HG02970 (cell line): ENCODE results near the gene SHH.

Experiments
- ATAC-seq: cut with Tn5 transposase; IDR thresholded peaks from one replicate; pipeline ENCODE4 v1.9.1; 2021; ENCODE audit warnings: mild to moderate bottlenecking, moderate library complexity, moderate number of reproducible peaks; ENCODE audit not compliant: unreplicated experiment, low FRiP score

SHH gene

GRCh38 chr7:155795401-155795800 lies 16.9 kb downstream of the SHH start:
- no peak for ATAC-seq

GRCh38 chr7:155794196-155794595 lies 18.1 kb downstream of the SHH start:
- no peak for ATAC-seq

DNA sequence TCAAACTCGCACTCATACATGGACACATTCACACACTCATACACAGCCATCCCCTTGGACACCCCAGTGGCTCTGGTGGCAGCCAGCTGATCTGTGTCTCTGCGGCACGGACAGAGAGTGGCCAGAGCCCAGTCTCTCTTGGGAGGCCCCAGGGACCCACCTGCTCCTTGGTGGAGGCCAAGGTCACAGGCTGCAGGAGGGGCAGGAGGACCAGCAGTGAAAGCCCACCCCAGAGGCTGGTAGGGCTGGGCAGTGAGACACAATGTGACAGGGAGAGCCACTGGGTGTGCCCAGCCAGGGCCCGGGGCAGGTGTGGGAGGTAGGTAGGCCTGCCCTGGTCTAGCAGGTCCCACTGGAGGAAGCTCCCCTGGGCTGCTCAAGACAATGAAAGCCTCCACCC lies 18.5 kb downstream of the SHH start:
- ATAC-seq = no peak

GRCh38 chr7:155792999-155793560 lies 19.2 kb downstream of the SHH start:
- no peak for ATAC-seq

- ATAC-seq = no peak
These were observed 19.8 kb downstream of the SHH start for GRCh38 chr7:155792315-155792960.

- ATAC-seq = no peak
These were observed 20.4 kb downstream of the SHH start for GRCh38 chr7:155791836-155792235.

GRCh38 chr7:155791214-155791737 lies 21.0 kb downstream of the SHH start:
- no peak for ATAC-seq

DNA sequence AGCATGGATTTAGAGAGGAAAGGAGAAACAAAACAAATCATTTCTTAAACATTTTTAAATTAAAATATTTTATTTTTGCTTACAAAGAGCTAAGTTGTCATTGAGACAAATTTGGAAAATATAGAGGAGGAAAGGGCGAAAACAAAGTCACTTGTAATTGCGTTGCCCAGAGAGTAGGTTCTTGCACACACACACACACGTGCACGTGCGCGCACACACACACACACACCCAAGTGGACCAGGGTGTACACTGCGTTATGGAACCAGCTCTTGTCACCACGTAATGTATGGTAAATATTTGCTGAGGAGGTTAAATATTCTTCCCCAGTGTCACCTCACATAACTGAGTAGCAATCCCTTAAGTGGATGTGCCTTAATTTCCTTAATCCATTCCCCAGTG lies 21.6 kb downstream of the SHH start:
- no peak for ATAC-seq

GRCh38 chr7:155789001-155789725 lies 23.1 kb downstream of the SHH start:
- no peak for ATAC-seq

DNA sequence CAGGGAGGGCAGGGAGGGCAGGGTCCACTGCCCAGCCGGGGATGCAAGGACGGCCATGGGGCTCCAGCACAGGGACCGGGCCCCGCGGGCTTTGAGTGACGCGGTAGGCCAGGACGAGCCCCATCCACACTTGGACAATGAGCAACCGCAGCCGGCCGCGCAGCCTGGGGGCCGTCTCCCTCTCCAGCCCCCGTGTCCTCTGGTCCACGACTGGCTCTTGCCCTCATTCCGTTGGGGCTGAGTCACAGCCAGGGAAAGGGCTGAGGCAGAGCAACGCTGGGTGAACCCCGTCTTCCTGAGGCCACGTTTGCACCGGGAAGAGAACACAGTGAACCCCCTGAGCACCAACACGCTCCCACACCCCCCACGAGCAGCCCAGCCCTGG lies 23.7 kb downstream of the SHH start:
- no peak for ATAC-seq

- ATAC-seq = no peak
These were observed 25.0 kb downstream of the SHH start for GRCh38 chr7:155787171-155787851.

DNA sequence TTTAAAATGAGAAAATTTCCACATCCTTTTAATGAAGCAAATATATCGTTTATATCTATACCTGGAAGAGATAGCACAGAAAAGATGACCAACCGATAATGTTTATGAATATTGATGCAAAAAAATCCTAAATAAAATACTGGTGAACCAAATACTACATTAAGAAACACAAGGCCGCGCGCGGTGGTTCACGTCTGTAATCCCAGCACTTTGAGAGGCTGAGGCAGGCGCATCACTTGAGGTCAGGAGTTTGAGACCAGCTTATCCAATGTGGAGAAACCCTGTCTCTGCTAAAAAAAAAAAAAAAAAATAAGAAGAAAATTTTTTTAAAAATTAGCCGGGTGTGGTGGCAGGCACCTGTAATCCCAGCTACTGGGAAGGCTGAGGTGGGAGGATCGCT lies 25.8 kb downstream of the SHH start:
- no peak for ATAC-seq

- ATAC-seq = no peak
These were observed 26.7 kb downstream of the SHH start for GRCh38 chr7:155785536-155785935.

- no peak for ATAC-seq
These were observed 29.8 kb downstream of the SHH start for GRCh38 chr7:155782466-155782865.

DNA sequence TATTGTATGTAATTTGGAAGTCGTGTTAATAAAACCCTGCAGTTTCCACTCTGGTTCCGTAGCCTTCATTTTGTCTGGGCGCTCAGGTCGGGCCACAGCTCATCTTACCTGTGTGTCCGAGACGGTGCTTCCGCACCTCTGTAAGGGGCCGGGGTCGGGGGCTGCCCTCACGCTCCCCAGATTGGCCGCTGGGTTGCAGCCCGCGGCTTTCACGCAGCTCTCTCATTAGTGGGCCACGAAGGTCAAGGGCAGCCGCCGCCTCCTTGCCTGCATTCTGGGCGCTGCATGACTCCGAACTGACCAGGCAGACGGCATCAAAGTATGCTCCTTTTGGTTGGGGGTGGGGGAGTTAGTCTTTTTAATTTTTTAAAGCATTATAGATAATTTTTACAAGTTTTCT lies 30.8 kb downstream of the SHH start:
- ATAC-seq = no peak

DNA sequence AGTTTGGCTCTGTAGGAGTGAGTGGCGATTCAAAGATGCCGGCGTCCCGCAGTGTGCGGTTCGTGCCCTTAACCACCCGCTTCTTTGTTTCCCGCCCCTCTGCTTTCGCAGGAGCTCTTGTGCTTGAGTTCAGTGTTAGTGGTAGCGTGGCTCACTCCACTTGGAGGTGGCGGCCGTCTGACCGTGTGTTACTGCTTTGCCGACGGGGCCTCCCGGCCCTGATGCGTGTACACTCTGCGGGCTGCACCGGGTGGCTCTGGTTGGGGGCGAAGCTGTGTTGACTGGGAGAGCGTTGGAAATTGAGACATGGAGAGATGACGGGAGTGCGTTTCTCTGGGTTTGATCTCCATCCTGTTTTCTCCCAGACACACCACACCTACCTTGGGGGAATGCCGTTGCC lies 31.4 kb downstream of the SHH start:
- no peak for ATAC-seq

DNA sequence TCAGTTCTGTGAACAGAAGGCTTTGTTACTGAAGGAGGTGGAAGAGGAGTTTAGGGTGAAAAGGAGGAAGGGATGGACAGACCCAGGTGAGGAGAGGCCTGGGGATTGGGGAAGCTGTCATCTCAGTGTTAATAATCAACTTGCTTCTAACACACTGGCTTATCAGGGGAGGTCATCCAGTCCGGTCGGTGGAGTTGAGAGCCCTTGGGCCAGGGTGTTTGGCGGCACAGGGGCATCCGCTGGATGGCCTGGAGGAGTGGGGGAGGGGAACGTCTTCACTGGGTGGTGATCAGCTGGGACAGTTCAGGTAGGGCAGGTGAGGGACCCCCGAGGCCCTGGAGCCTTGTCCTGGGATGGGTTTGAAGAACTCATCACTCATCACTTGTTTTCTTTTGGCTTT lies 33.9 kb downstream of the SHH start:
- ATAC-seq = no peak

DNA sequence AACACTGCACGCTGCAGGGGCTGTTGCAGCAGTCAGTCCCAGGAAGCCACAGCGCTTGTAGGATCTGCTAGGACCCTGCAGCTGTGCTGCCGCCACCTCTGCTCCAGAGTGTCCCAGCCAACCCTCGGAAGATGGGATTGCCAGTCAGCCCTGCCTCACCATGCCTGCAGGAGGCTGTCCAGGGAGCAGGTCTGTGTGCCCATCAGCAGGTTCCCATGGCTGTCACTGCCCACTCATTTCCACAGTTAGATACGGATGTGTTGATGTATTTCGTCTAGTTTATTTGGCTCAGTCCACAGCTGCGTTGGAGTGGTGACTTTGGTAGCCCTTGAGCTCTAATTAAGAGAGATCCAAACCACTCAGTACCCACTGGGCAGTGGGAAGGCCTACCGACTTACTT lies 35.7 kb downstream of the SHH start:
- no peak for ATAC-seq

DNA sequence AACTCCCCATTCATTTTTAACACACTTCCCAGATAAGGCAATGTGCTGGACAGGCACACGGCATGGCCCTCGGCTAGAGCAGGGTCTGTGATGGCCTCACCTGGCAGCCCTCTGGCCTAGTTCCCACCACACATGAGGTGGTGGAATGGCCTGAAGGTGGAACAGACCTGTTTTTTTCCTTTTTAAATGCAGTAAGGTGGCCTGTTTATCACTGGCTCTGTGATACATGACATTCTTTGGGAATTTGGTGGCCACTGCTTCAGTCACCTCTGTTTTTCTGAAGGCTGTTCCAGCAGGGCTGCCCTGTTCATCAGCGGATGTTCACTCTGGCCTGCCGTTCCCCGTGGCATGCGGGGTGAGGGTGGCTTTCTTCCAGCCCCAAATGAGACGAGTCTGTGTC lies 36.6 kb downstream of the SHH start:
- ATAC-seq = no peak

DNA sequence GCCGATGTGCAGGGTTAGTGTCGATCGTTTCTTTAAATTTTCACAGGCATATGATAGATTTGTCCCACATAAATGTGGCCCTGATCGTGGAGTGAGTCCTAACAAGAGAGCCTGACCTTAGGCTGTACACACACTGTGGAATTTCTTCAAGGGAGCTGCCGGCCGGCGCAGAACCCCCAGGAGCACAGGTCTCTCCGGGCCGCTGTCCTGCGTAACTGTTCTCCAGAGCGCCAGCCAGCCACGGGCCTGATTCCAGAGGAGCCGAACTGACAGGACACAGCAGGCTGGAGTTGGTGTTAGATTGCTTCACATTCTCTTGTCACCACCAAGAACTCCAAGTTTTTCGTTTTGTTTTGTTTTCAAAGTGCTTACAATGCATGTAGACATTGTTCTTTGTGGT lies 37.3 kb downstream of the SHH start:
- ATAC-seq = no peak

DNA sequence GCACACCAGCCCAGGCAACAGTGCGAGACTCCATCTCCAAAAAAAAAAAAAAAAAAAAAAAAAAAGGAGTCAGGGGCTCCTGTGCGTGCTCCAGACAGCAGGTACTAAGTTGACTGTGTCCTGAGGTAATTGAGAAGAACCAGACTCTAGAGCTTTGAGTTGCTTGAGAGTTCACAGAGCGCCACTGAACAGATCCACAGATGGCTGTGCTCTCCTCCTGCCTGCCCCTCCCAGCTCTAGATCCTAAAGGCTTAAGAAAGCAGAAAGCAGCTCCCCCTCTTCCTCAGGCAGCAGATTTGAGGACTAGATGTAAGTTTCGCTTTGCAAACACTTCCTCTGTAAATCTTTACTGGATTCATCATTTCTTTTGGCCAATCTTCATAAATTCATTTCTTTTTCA lies 38.7 kb downstream of the SHH start:
- no peak for ATAC-seq
